GM19035 (cell line): Measurements from ENCODE around the gene ZC3HAV1.
"Not testable (repeated sequence)": the region's sequence is repeated elsewhere in the genome, so short reads cannot be mapped to it uniquely, and the experiment has no call there.

ENCODE experiments used
- ATAC-seq: cut with Tn5 transposase; IDR thresholded peaks from one replicate; pipeline ENCODE4 v1.9.1; 2021; ENCODE audit not compliant: unreplicated experiment

Gene ZC3HAV1

DNA sequence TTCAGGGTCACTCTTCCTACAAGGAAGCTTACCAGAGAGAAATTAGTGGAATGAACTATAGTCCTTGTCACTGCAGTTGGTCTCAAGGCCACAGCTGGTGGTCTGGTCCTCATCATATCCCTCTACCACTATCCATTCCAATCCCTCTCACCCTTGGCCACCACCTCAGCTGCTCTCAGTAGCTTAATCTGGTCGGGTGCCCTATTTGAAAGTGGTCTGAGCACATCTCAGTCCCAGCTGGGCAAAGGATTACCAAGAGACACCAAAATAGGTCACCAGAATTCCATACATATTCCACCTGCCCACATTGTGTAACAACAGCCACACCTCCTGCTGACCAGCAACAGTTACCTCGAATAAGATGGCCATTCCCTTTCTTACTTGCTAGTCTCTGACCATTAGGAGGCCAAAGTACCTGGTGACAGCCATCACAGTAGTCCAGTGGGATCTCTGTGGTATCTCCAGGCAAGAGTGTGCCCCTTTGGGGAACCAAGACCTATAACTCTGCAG lies 3.3 kb upstream of the ZC3HAV1 start:
- no peak for ATAC-seq

DNA sequence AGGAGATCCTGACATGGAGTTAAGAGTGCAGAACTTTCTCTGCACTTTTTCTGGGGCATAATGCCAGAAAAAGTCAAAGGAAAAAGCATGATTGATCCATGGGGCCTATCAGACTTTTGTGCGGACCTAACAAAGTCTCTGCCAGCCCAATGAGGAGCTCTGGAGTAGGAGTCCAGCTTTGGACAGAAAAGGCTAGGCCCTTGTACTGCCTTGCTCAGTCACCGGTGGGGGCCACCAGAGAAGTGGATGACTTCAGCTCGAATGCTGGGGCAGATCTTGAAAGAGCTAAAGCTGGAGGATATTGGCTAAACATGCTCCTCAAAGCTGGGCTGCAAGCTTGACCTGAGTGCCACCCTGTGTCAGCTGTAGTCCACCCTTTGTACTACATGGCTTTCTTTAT lies 2.8 kb upstream of the ZC3HAV1 start:
- ATAC-seq = no peak

DNA sequence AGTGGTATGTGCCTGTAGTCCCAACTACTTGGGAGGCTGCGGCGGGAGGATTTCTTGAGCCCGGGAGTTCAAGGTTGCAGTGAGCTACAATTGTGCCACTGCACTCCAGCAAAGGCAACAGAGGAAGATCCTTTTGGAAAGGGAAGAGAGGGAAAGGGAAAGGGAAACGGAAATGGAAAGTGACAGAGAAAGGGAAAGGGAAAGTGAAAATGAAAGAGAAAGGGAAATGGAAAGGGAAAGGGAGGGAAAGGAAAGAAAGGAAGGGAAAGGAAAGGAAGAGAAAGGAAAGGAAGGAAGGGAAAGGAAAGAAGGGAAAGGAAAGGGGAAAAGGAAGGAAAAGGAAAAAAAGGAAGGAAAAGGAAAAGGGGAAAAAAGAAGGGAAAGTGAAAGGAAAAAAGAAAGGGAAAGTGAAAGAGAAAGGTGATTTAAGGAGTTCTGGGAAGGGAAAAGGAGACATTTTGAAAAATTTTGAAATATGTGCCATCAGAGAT lies 2.3 kb upstream of the ZC3HAV1 start:
- no peak for ATAC-seq

DNA sequence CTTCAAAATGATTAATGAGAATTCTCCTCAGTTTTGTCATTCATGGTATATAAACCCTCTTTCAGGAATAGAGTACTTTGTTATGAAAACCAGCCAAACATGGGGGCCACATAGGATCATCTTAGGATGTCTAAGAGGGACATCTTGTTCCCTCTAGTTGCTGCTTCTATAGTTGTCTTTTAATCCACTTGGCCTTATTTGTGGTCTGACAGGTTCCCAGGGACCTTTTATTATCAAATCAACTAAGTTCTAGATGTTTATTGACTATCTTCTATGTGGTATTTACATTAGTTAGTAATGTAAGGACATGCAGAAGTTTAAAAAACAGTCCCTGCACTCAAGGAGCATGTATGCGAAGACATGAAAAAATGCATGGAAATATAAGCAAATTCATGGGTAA lies 1.6 kb upstream of the ZC3HAV1 start:
- no peak for ATAC-seq

DNA sequence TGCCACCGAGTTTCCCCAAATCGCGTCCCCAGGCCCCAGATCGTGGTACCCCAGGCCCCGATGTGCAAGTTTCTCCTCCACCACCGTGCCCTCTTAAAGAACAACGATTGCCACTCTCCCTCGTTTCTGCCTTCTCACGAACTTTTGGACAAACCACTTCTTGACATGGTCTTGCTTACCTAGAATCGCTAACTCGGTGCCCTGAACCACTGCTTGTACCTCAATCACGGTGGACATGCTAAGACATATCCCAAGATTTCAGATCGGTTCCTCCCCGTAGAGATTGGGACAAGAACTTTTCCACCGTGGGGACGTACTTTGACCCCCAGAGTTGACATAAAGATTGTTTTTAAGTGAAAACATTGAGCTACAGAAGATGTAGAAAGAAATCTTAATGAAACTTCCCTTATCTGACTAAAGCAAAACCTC lies 477 bp upstream of the ZC3HAV1 start:
- ATAC-seq = no peak

DNA sequence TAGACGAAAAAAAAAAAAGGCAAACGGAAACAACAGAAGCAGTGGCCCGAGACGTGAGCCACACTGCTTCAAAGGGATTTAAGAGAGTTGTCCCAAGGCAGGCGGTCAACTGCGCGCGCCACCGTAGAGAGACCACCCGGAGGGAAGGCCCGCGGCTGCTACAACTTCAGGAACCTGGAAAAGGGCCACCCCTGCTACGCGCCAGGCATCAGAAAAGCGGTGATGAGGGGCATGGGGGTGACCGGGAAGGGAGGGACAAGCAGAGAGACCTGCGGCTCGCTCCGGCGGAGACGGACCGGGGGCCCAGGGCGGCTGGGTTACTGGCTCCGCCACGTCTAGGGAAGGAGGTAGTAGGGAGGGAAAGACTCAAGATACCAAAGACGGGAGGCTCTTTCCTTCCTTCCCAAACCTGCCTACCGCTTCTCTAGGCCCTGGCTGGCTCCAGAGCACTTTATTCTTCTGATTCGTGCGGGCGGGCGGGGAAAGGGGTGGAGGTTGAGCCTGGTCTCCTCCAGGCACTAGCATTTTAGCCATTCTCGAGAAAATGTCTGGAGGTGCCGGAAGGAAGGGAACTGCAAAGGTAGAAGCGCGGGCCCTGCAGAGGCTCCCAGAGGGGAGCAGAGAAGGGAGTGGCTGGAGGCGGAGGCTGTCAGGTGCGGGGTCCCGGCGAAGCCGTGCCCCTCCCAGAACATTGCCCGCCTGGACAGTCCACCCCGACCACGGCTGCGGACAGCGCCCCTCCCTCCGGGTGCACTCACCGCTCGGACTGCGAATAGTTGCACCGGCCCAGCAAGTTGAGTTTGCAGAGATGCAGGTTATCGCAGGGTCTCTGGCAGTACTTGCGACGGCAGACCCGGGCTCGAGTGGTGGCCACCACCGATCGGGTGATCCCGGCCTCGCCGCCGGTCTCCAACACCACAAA lies 993 bp downstream of the ZC3HAV1 start:
- peak; percentile 7 for ATAC-seq

DNA sequence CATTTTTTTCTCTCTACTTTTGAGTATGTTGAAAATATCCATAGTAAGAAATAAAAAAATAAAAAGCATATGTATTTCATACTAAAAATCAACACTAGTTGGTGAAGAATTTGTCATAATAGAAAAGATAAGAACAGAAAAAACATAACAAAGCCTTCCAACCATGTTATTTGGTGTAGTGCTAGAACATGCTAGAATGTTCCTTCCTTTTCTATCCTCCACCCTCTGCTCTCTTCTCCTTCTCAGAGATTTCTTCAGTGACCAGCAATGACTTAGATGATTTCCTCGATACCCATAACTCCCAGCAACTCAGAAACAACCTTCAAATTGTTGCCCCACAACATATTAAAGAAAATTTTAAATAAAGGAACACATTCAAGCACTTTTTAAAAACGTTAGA lies 2.6 kb downstream of the ZC3HAV1 start:
- no peak for ATAC-seq

DNA sequence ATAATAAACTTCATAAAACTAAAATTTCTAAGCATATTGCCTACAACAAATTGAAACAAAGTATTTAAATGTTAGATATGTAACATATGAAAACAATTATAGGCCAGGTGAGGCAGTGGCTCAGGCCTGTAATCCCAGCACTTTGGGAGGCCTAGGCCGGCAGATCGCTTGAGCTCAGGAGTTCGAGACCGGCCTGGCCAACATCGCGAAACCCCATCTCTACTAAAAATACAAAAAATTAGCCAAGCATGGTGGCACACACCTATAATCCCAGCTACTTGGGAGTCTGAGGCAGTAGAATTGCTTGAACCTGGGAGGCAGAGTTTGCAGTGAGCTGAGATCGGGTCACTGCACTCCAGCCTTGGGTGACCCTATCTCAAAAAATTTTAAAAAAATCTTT lies 3.3 kb downstream of the ZC3HAV1 start:
- ATAC-seq = not testable (repeated sequence)

DNA sequence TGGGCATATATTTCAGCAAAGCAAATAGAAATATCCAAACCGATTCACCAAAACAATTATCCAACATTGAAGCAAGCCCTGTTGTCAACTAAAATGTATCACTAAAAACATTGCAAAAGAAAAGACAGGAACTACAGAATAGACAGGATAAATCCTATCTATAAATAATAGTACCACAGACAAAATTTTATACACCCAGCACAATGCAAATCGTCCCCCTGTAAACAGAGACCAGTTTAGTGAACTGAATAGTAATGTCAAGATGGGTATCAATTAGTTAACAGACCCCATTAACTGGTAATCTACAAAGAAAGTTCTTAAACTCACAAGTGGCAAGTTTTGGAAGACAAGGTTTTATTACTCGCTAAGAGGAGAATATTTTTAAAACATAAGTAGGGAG lies 4.0 kb downstream of the ZC3HAV1 start:
- ATAC-seq = no peak

DNA sequence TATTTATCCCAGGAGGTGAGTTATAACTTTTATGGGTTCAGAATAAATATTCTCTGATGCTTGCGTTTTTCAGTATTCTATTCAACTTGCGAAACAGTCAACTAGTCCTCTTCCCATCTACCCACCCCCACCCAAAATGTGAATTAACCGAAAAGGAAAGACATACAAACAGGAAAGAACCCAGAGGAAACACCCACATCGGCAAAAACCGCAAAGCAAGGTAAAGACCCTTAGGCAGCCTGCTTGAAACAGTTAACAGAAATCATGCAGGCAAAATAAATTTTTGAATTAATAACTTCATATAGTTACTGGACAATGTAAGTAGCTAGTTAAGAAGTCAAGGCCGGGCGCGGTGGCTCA lies 5.4 kb downstream of the ZC3HAV1 start:
- ATAC-seq = no peak

DNA sequence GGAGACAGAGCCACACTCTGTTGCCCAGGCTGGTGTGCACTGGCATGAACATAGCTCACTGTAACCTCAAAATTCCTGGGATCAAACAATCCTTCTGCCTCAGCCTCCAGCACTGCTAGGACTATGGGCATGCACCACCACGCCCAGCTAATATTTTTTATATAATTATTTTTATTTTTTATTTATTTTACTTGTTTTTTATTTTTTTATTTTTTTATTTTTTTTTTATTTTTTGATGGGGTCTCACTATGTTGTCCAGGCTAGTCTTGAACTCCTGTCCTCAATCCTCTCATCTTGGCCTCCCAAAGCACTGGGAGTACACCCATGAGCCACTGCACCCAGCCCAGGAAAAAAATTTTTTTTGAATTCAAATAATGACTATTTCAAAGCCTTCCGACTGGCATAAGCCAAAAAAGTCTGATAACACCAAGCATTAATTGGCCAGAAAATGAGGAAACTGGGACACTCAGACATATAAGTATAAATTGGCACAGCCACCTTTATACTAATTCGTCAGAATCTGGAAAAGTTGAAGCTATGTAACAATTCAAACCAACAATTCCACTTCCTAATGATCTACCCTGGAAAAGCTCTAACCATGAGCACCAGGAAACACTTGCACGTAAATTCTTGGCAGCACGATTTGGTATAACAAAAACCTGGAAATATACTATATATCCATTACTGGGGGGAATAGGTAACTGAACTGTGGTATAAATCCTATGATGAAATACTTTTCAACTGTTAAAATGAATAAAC lies 6.3 kb downstream of the ZC3HAV1 start:
- no peak for ATAC-seq

DNA sequence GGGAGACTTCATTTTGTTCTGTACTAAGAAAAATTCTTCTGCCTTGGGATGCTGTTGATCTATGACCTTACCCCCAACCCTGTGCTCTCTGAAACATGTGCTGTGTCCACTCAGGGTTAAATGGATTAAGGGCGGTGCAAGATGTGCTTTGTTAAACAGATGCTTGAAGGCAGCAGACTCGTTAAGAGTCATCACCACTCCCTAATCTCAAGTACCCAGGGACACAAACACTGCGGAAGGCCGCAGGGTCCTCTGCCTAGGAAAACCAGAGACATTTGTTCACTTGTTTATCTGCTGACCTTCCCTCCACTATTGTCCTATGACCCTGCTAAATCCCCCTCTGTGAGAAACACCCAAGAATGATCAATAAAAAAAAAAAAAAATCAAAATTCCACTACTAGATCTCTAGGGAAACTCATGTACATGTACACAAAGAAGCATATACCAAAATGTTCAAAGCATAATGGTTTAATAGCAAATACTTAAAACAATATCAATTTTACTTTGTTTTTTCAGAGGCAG lies 7.8 kb downstream of the ZC3HAV1 start:
- ATAC-seq = not testable (repeated sequence)

DNA sequence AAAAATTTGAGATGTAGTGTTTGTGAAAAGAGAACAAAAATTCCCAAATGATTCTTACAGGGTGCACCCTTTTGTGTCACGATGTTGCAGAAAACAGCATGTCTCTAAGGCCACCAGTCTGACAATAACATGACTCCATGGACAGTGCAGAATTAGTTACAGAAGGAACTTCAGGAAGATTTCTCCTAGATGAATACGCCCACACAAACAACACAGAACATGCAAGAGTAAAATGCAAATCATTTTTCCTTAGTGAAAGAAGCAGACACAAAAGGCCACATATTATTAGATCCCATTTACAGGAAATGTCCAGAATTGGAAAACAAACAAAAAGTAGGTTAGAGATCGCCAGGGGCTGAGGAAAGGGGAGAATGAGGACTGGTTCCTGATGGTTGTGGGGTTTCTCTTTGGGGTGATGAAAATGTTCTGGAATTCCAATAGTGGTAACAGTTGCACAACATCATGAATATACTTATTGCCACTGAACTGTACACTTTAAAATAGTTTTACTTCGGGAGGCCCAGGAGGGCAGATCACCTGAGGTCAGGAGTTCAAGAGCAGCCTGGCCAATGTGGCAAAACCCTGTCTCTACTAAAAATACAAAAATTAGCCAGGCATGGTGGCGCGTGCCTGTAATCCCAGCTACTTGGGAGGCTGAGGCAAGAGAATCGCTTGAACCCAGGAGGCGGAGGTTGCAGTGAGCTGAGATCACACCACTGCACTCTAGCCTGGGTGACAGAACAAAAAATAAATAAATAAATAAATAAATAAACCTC lies 10.2 kb downstream of the ZC3HAV1 start:
- ATAC-seq = no peak

DNA sequence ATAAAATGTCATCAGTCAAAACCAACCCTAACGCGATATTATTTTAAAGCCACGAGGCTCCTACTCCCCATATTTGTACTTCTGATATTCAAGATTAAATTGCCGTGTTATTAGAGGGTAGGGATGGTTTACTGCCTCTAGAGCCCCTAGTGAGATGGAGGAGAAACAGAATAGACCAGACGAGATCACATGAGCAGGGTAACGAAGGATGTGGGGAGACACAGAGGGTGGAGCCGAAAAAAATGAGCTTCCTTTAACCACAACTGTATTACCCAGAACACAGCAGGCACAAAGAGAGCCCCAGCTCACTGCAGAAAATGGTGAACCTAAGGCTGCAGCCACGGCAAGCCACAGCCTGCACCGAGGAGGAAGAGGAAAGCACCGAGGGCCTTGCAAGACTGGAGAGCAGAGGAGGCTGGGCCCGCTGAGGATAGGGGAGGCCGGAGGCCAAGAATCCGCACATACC lies 14.3 kb downstream of the ZC3HAV1 start:
- peak; percentile 99 for ATAC-seq

DNA sequence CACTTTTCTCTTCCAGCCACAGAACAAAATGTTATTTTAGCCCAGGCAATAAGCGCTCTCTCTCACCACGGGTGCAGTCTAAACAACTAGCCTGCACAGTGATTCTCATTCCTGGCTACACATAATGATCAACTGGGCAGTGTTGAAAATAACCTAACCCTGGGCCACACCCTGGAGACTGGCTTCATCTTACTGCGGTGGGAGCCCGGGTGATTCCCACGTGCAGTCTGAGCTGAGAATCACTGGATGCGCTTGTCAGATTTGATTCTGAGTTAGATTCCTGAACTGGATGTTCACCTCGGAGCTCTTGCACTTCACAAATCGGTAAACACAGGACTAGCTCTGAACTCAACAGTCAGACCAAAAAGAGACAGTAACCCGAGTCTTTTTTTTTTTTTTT lies 14.9 kb downstream of the ZC3HAV1 start:
- peak; percentile 6 for ATAC-seq

DNA sequence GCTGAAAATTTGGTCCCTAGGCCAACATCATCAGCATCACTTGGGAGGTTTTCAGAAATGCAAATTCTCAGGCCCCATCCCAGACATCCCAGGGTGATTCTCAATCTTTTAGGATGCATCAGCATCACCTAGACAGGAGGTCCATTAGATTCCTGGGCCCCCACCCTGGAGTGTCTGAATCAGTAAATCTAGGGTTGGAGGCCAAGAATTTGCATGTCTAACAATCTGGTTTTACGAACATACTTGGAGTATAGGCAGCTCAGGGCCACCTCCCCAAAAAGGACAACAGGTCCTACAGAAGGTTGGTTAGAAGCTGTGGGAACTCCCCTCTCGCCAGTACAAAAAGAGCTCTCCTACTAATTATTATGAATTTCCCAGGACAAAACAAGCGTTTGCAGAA lies 15.5 kb downstream of the ZC3HAV1 start:
- no peak for ATAC-seq

DNA sequence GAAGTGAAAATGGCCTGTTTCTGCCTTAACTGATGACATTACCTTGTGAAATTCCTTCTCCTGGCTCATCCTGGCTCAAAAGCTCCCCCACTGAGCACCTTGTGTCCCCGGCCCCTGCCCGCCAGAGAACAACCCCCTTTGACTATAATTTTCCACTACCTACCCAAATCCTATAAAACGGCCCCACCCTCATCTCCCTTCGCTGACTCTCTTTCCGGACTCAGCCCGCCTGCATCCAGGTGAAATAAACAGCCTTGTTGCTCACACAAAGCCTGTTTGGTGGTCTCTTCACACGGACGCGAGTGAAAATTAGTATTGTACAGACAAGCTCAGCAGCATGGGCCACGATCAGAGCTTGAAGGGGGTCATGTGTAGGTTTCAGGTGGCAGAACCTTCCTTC lies 16.0 kb downstream of the ZC3HAV1 start:
- not testable (repeated sequence) for ATAC-seq

DNA sequence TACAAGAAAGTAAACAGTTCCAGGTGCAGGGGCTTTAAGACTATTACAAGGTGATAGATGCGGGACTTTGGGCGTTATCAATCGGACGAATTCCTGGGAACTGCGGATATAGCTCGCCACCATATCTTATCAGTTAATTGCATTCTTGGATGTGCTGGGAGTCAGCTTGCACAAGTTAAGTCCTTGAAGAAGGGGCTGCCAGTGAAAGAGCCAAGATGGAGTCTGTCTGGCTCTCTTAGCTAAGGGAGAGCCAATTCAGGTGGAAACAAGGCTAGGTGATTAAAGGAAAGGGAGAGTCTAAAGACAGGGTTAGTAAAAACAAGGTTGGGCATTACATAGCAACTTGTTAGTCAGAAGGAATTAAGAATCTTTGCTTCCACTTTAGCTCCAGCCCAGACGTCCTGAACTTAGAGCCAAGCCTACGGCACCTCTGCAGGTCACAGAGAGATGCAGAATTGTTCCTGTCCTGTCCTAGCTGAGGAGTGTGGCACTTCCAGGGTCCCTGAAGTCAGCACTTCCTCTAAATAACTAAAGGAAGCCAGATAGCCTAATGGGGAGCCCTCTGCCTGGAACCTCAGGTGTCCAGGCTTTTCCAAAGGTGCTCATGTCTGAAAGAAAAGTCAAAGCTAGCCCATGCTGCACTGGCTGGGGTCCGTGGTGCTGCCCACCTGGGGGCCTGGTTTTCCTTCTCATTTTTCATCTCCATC lies 17.3 kb downstream of the ZC3HAV1 start:
- ATAC-seq = no peak

DNA sequence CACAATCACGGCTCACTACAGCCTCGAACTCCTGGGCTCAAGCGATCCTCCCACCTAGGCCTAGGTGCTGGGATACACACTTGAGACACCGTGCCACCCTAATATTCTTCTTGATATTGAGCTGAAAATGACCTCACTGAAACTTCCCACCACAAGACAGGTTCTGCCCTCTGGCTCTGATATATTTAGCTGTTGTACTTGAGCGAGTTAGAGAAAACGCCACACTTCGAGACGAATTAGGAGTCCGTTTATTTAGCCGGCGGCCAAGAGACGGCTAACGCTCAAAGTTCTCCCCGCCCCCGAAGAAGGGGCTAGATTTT lies 17.9 kb downstream of the ZC3HAV1 start:
- ATAC-seq = no peak

DNA sequence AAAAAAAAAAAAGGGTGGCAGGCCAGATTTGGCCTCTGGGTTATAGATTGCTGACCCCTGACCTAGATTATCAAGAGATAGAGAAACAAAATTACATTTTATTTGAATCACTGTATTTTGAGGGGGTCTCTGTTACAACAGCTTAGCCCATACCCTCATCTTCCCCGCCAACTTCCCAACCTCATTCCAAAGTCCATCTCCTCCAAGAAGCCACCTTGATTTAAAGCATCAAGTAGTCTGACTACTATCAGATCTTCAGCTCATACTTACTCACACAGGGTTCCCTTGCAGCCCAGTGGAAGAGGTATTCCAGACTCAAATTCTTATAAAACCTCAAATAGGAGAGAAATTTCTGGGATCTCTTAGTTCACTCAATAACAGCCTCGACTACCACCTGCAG lies 20.4 kb downstream of the ZC3HAV1 start:
- ATAC-seq = no peak
